HG02943 (cell line): ENCODE measurements around the gene CUX1.
"Not testable (repeated sequence)": the region's sequence is repeated elsewhere in the genome, so short reads cannot be mapped to it uniquely, and the experiment has no call there.

ENCODE experiments used
- ATAC-seq: cut with Tn5 transposase; IDR thresholded peaks from one replicate; pipeline ENCODE4 v1.9.1; 2021; ENCODE audit warnings: mild to moderate bottlenecking, low read depth, moderate library complexity; ENCODE audit not compliant: unreplicated experiment

The CUX1 gene

GRCh38 chr7:101971457-101971856 lies 154.0 kb downstream of the CUX1 start:
- ATAC-seq: no peak

GRCh38 chr7:101972627-101973026 lies 155.2 kb downstream of the CUX1 start:
- no peak for ATAC-seq

GRCh38 chr7:101973130-101973529 lies 155.7 kb downstream of the CUX1 start:
- no peak for ATAC-seq

- ATAC-seq: no peak
These were observed 157.0 kb downstream of the CUX1 start for GRCh38 chr7:101974393-101974792.

GRCh38 chr7:101975046-101975445 lies 157.6 kb downstream of the CUX1 start:
- no peak for ATAC-seq

GRCh38 chr7:101976411-101976810 lies 159.0 kb downstream of the CUX1 start:
- no peak for ATAC-seq

GRCh38 chr7:101977249-101977648 lies 159.8 kb downstream of the CUX1 start:
- no peak for ATAC-seq

- ATAC-seq: no peak
These were observed 161.3 kb downstream of the CUX1 start for GRCh38 chr7:101978683-101979082.

GRCh38 chr7:101983147-101983811 lies 165.9 kb downstream of the CUX1 start:
- no peak for ATAC-seq

- no peak for ATAC-seq
These were observed 166.9 kb downstream of the CUX1 start for GRCh38 chr7:101984133-101984879.

GRCh38 chr7:101985057-101985902 lies 167.9 kb downstream of the CUX1 start:
- ATAC-seq: no peak

- no peak for ATAC-seq
These were observed 168.7 kb downstream of the CUX1 start for GRCh38 chr7:101985903-101986734.

GRCh38 chr7:101987494-101987893 lies 170.1 kb downstream of the CUX1 start:
- ATAC-seq: no peak

GRCh38 chr7:101988060-101988459 lies 170.6 kb downstream of the CUX1 start:
- ATAC-seq: not testable (repeated sequence)

- no peak for ATAC-seq
These were observed 171.1 kb downstream of the CUX1 start for GRCh38 chr7:101988513-101988912.

- ATAC-seq: no peak
These were observed 171.7 kb downstream of the CUX1 start for GRCh38 chr7:101989101-101989500.

GRCh38 chr7:101990811-101991418 lies 173.5 kb downstream of the CUX1 start:
- peak; percentile 78 for ATAC-seq

- ATAC-seq: no peak
These were observed 174.4 kb downstream of the CUX1 start for GRCh38 chr7:101991860-101992259.

GRCh38 chr7:101993311-101993710 lies 175.9 kb downstream of the CUX1 start:
- ATAC-seq: no peak

- no peak for ATAC-seq
These were observed 177.7 kb downstream of the CUX1 start for GRCh38 chr7:101995121-101995520.
